Activated T-helper 1 cell treated with anti-CD3 and anti-CD28 coated beads, Interleukin-12 subunit alpha, Interleukin-12 subunit beta, Interleukin-2, Interleukin-4 antibody, amounts not matched to agents 30 ng/mL and 10 ng/mL and 1 ng/mL, durations not matched to agents 14 hours and 24 hours and 36 hours (primary cell): Measurements from ENCODE around the gene SAMD9. TPM values are rescaled to one million over a fixed set of nuclear protein-coding genes. Genes with fewer than 3 reads are reported as not detected.
"Not testable (repeated sequence)": the region's sequence is repeated elsewhere in the genome, so short reads cannot be mapped to it uniquely, and the experiment has no call there.

Experiments used
- DNase-seq: peaks from one replicate; pipeline ENCODE4 v3.0.0; 2021; ENCODE audit warnings: low spot score
- H3K27ac Mint-ChIP-seq: one replicate; pipeline ENCODE4 v1.8.0; 2021; ENCODE audit warnings: mild to moderate bottlenecking, mixed read lengths
- H3K27me3 Mint-ChIP-seq: one replicate; pipeline ENCODE4 v1.8.0; 2022; ENCODE audit warnings: mild to moderate bottlenecking, moderate library complexity, mixed read lengths; ENCODE audit not compliant: insufficient read depth
- H3K36me3 Mint-ChIP-seq: one replicate; pipeline ENCODE4 v1.8.0; 2021; ENCODE audit warnings: low read depth, mixed read lengths
- H3K4me1 Mint-ChIP-seq: one replicate; pipeline ENCODE4 v1.8.0; 2021; ENCODE audit warnings: low read depth, mixed read lengths
- H3K4me3 Mint-ChIP-seq: one replicate; pipeline ENCODE4 v1.8.0; 2021; ENCODE audit warnings: mild to moderate bottlenecking, moderate library complexity, mixed read lengths
- H3K9me3 Mint-ChIP-seq: one replicate; pipeline ENCODE4 v1.8.0; 2021; ENCODE audit warnings: mixed read lengths
- intact Hi-C: fragments of 100-400 bp; cut with micrococcal nuclease; formaldehyde crosslinking; loops from one replicate; pipeline ENCODE4 v1.15.1; 2024
- total RNA-seq: library from RNA; stranded (reverse); gene quantifications from 2 replicates; pipeline ENCODE4 v1.2.3, GENCODE V29; 2022

Gene SAMD9
- total RNA-seq, 1 donor from 2014 or later = 11.5 TPM

DNA sequence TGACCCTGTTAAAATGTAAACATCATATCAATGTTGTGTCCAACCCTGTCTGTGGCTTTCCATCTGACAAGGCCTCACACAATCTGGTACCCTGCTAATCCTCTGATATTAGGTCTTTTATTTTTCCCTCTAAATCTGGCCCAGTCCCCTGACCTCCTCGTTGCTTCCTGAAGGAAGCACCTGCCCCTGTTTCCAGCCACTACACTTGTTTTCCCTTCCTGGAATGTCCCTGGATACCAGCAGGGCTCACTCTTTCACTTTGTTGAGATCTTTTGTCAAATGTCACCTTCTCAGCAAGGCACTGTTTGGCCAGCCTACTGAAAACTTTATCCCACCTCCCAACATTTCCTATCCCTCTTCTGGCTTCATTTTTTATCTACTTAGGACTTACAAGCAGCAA lies 28.3 kb upstream of the SAMD9 start:
- no peaks in the 10 kb centered on the region for H3K27me3 Mint-ChIP-seq
- H3K4me3 Mint-ChIP-seq = peak overlapping the region; percentile 93
- intact Hi-C loops = loop anchor here (1.0 to 10.0 kb wide), 5 partner anchors 436 to 1204 kb away; partner anchors contain the start of genes AKAP9, BET1, FAM133B and PEX1
- H3K27ac Mint-ChIP-seq = peak overlapping the region; percentile 88
- H3K4me1 Mint-ChIP-seq = peaks cover 68% of the 10 kb centered on the region
- H3K36me3 Mint-ChIP-seq = peaks cover 25% of the 10 kb centered on the region
- H3K9me3 Mint-ChIP-seq = peaks cover 7% of the 10 kb centered on the region
- DNase-seq = no peak

DNA sequence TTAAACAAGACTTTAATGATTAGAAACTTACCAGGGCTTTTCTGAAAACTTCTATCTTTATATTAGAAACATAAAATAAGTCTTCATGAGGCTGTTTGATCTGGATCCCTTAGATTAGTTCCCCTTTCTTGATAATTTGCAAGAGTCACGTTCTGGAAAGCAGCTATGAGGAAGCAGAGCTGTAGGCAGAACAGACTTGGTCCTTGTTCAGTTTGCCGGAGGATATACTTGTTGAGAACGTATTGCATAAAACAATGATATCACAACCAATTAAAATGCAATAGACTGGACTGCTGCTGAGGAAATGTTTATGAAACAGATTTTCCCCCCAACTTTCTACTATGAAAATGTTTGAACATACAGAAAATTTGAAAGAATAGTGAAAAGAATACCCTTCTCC lies 27.6 kb upstream of the SAMD9 start:
- Mint-ChIP-seq H3K4me3 (peak overlapping the region; percentile 93), H3K27me3 (no peaks in the 10 kb centered on the region), H3K4me1 (peaks cover 65% of the 10 kb centered on the region), H3K9me3 (peaks cover 7% of the 10 kb centered on the region), H3K36me3 (peaks cover 23% of the 10 kb centered on the region), H3K27ac (peak overlapping the region; percentile 21)
- intact Hi-C loops = loop anchor here (5.0 to 10.0 kb wide), 3 partner anchors 553 to 1203 kb away; partner anchors contain the start of genes AKAP9, BET1 and FAM133B
- no peak for DNase-seq

DNA sequence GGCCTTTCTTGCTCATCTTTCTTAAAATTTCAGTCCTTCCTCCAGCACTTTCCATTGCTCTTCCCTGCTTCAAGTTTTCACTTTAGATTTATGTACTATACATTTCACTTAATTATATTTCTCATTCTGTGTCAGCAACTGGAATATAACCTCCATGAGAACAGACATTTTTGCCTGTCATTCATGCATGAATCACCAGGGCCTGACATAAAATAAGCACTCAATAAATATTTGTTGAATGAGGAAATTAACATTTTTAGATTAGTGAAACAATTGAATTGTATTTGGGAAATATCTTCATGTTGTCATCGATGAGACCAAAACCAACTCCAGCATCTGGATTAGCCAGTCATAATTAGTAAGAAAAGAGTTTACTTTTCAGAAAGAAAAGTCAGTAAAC lies 24.3 kb upstream of the SAMD9 start:
- Mint-ChIP-seq H3K9me3 (peaks cover 8% of the 10 kb centered on the region), H3K4me1 (peaks cover 42% of the 10 kb centered on the region), H3K4me3 (no peak overlapping the region), H3K36me3 (peaks cover 28% of the 10 kb centered on the region), H3K27me3 (no peaks in the 10 kb centered on the region), H3K27ac (no peak overlapping the region)
- DNase-seq = no peak
- intact Hi-C loops = loop anchor here (1.0 to 10.0 kb wide), 2 partner anchors 9 to 863 kb away; partner anchors contain the start of gene BET1

DNA sequence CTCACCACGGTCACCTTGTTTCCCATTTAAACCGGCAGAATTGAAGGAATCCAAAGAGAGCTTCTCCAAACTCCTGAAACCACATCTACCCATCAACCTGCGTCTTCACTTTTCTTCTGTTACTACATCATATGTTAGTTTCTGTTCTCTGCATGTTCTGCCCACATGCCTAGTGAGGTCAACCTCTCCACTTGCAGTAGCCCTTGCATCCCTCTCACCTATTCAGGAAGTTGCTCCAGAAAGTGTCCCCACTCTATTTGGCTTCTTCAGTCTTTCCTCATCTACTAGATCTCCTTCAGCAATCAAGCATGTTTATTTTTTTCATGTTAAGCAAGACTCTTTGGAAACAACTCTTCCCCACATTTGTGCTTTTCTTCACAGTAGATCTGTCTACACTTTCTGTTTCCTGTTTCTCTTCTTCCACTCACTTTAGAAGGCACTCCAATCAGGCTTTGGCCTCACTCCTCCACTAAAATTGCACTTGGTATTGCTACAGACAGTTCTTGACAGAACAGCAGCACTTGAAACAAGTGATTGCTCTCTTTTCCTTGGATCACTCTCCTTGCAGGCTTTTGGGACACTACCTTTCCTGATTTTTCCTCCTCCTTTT lies 22.9 kb upstream of the SAMD9 start:
- DNase-seq = no peak
- H3K4me1 Mint-ChIP-seq = peaks cover 27% of the 10 kb centered on the region
- H3K27ac Mint-ChIP-seq = no peak overlapping the region
- peaks cover 34% of the 10 kb centered on the region for H3K36me3 Mint-ChIP-seq
- no peak overlapping the region for H3K4me3 Mint-ChIP-seq
- H3K9me3 Mint-ChIP-seq = peaks cover 13% of the 10 kb centered on the region
- intact Hi-C loops = loop anchor here (10.0 kb wide), 1 partner anchor 864 kb away; the partner anchor contains the start of gene BET1
- H3K27me3 Mint-ChIP-seq = no peaks in the 10 kb centered on the region

DNA sequence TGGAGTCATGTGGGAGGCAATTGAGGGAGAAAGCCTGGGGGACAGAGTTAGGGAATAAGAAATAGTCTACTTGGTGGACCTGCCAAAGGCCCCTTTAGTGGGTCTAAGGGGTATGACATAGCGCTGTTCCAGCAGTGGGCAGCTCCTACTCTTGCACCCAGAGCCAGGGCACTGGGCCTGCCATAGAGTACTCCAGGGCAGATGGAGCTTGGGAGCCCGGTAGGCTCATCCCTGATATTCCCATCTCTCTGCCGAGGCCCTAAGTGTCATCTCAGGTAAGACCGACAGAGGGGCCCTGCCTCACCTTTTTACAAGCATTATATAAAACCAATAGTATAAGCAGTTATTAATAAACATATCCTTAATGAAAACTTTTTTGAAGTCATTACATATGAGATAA lies 20.8 kb upstream of the SAMD9 start:
- H3K27ac Mint-ChIP-seq = no peak overlapping the region
- intact Hi-C loops = no loop called here
- H3K4me3 Mint-ChIP-seq = no peak overlapping the region
- H3K4me1 Mint-ChIP-seq = peaks cover 14% of the 10 kb centered on the region
- no peak for DNase-seq
- H3K9me3 Mint-ChIP-seq = peaks cover 34% of the 10 kb centered on the region
- peaks cover 46% of the 10 kb centered on the region for H3K36me3 Mint-ChIP-seq
- H3K27me3 Mint-ChIP-seq = no peaks in the 10 kb centered on the region

DNA sequence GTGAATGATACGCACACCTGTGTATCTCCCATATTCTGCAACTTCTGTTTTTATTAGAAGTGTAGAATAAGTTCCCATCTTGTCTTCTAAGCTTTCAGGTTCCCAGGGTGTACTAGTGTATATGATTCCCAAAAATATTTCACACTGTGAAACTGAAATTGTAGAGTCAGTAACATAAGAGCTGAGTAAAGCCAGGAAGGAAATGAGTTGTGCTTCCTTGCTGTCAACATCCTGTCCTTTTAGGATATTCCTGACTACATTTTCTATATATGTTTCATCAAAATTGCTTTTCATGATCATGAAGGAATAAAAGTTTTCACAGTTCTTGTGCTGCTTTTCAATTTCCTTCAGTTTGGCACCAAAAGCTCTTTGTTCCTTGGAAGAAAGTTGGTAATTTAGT lies 15.2 kb upstream of the SAMD9 start:
- Mint-ChIP-seq H3K27me3 (no peaks in the 10 kb centered on the region), H3K4me3 (no peak overlapping the region), H3K27ac (no peak overlapping the region), H3K4me1 (no peaks in the 10 kb centered on the region), H3K36me3 (peaks cover 79% of the 10 kb centered on the region), H3K9me3 (peaks cover 76% of the 10 kb centered on the region)
- intact Hi-C loops = loop anchor here (1.0 kb wide), 1 partner anchor 9 kb away; no protein-coding TSS in a partner anchor
- no peak for DNase-seq

DNA sequence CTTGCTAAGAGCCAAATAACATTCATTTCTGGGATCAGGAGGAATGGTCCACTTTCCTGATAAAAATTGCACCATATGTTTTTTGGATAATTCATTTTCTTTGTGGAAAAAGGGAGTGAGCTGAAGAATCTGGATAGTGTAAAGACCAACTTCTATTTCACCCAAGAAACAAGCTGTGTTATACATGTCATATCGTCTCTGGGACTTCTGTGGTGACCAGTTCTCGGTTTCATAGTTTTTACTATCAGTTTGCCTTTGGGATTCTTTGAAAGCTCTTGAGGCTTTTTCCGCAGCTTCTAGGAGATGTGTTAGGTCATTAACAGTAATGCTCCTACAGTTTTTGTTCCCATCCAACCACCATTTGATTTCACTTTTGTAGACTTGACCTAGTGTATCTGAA lies 14.4 kb upstream of the SAMD9 start:
- no peaks in the 10 kb centered on the region for H3K4me1 Mint-ChIP-seq
- peaks cover 74% of the 10 kb centered on the region for H3K36me3 Mint-ChIP-seq
- H3K27ac Mint-ChIP-seq = no peak overlapping the region
- peaks cover 78% of the 10 kb centered on the region for H3K9me3 Mint-ChIP-seq
- intact Hi-C loops = no loop called here
- no peaks in the 10 kb centered on the region for H3K27me3 Mint-ChIP-seq
- no peak for DNase-seq
- no peak overlapping the region for H3K4me3 Mint-ChIP-seq

DNA sequence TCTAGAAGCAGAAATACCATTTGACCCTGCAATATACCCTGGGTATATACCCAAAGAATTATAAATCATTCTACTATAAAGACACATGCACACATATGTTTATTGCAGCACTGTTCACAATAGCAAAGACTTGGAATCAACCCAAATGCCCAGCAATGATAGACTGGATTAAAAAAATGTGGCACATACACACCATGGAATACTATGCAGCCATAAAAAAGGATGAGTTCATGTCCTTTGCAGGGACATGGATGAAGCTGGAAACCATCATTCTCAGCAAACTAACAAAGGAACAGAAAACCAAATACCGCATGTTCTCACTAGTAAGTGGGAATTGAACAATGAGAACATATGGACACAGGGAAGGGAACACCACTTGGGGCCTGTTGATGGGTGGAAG lies 9.2 kb upstream of the SAMD9 start:
- peaks cover 73% of the 10 kb centered on the region for H3K9me3 Mint-ChIP-seq
- peaks cover 67% of the 10 kb centered on the region for H3K36me3 Mint-ChIP-seq
- H3K4me3 Mint-ChIP-seq, DNase-seq, H3K27me3 Mint-ChIP-seq, intact Hi-C loops, H3K4me1 Mint-ChIP-seq, H3K27ac Mint-ChIP-seq: not testable (repeated sequence)

DNA sequence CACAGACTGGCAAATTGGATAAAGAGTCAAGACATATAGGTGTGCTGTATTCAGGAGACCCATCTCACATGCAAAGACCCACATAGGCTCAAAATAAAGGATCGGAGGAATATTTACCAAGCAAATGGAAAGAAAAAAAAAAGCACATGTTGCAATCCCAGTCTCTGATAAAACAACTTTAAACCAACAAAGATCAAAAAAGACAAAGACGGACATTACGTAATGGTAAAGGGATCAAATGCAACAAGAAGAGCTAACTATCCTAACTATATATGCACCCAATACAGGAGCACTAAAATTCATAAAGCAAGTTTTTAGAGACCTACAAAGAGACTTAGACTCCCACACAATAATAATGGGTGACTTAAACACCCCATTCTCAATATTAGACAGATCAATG lies 5.8 kb upstream of the SAMD9 start:
- peaks cover 58% of the 10 kb centered on the region for H3K9me3 Mint-ChIP-seq
- H3K27ac Mint-ChIP-seq, H3K4me3 Mint-ChIP-seq, H3K27me3 Mint-ChIP-seq, intact Hi-C loops, DNase-seq: not testable (repeated sequence)
- peaks cover 64% of the 10 kb centered on the region for H3K36me3 Mint-ChIP-seq
- peaks cover 12% of the 10 kb centered on the region for H3K4me1 Mint-ChIP-seq

DNA sequence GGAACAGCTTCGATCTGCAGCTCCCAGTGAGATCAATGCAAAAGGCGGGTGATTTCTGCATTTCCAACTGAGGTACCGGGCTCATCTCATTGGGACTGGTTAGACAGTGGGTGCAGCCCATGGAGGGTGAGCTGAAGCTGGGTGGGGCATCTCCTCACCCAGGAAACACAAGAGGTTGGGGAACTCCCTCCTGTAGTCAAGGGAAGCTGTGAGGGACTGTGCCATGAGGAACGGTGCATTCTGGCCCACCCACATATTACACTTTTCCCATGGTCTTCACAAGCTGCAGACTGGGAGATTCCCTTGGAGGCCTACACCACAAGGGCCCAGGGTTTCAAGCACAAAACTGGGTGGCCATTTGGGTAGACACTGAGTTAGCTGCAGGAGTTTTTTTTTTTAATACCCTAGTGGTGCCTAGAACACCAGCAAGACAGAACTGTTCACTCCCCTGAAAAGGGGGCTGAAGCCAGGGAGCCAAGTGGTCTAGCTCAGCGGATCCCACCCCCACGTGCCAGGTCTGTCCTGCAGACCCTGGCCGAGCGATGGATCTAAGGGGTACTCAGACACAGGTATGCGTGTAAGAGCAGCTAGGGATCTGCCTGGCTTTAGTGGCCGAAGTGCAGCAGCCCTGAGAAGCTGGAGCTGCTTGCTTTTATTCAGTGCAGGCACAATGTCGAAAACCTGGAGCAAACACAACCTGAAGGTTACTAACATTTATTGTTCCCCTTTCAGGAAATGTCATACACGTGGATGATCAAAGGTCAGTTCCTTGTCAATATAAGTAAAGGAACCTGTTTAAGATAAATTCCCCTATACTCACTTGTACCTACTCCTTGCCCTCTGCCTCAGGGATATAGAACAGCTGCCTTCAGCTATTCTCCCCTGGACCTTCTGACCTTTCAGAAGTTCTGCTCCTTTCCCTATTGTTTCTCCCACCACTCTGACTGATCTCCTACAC lies 3.1 kb upstream of the SAMD9 start:
- no peaks in the 10 kb centered on the region for H3K27me3 Mint-ChIP-seq

DNA sequence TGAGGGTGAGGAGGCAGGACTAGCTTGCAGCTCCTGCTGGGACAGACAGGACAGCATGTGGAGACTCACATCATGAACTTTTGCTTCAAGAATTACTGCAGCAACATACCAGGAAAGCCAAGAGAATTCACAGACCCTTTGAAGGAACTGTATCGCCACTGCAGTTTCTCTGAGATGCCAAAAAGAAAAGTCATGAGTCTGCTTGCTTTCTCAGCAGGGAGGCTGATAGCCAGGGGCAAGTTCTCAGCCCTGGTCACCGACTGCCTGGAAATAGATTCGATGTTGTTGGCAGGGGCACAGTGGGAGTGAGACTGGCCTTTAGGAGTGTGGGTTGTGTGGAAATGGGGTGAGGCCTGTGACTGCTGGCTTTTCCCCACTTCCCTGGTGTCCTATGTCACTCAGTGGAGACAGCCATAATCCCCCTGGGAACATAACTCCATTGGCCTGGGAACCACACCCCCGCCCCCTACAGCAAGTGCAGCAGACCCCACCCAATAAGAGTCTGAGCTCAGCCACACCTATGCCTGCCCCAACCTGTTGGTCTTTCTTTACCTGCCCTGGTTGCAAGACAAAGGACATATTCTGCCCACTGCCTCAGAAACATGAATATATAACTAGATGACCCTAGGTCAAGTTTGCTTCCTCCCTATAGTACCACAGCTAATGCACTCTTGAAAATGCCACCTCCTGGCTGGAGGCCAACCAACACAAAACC lies 1.6 kb upstream of the SAMD9 start:
- H3K4me3 Mint-ChIP-seq = no peak overlapping the region
- peaks cover 34% of the 10 kb centered on the region for H3K9me3 Mint-ChIP-seq
- H3K36me3 Mint-ChIP-seq = peaks cover 55% of the 10 kb centered on the region
- no peak overlapping the region for H3K27ac Mint-ChIP-seq
- H3K27me3 Mint-ChIP-seq = no peaks in the 10 kb centered on the region
- H3K4me1 Mint-ChIP-seq = peaks cover 50% of the 10 kb centered on the region
- no peak for DNase-seq
- intact Hi-C loops = loop anchor here (5.0 kb wide), 5 partner anchors 48 to 872 kb away; partner anchors contain the start of genes ANKIB1 and KRIT1

More for the DNA sequence above, 3.1 kb upstream of the SAMD9 start:
- intact Hi-C loops = no loop called here
- peaks cover 35% of the 10 kb centered on the region for H3K4me1 Mint-ChIP-seq
- peaks cover 39% of the 10 kb centered on the region for H3K9me3 Mint-ChIP-seq
- H3K36me3 Mint-ChIP-seq = peaks cover 55% of the 10 kb centered on the region
- no peak overlapping the region for H3K4me3 Mint-ChIP-seq
- H3K27ac Mint-ChIP-seq = no peak overlapping the region
- no peak for DNase-seq

DNA sequence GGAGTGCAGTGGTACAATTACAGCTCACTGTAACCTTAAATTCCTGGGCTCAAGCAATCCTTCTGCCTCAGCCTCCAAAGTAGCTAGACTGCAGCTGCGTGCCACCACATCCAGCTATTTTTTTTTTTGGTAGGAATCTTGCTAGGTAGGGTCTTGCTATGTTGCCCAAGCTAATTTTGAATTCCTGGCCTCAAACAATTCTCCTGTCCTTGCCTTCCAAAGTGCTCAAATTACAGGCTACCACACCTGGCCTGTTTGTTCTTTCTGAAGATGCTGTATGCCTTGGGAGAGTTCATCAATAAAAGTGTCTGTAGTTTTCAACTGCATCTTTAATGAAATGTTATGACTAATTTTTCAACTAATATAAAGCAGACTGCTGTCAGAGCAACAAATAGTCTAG lies 452 bp downstream of the SAMD9 start:
- Mint-ChIP-seq H3K36me3 (peaks cover 61% of the 10 kb centered on the region), H3K4me3 (peak overlapping the region; percentile 91), H3K27me3 (no peaks in the 10 kb centered on the region), H3K9me3 (peaks cover 33% of the 10 kb centered on the region), H3K4me1 (peaks cover 64% of the 10 kb centered on the region), H3K27ac (peak overlapping the region; percentile 74)
- DNase-seq = no peak
- intact Hi-C loops = loop anchor here (1.0 to 5.0 kb wide), 9 partner anchors 50 to 870 kb away; partner anchors contain the start of genes ANKIB1, CDK6, FAM133B and KRIT1
